HEK293T (cell line): Measurements from ENCODE around the gene DLG2.
"Not testable (repeated sequence)": the region's sequence is repeated elsewhere in the genome, so short reads cannot be mapped to it uniquely, and the experiment has no call there.

Experiments
- CTCF ChIA-PET: fragments of 350-600 bp; formaldehyde crosslinking; extraction: SDS; loops from one replicate; lab custom pipeline; 2021; ENCODE audit warnings: antibody characterized with exemption, inconsistent platforms; lab: Yijun Ruan, JAX
- POLR2A ChIA-PET: fragments of 350-600 bp; formaldehyde crosslinking; extraction: SDS; loops from one replicate; lab custom pipeline; 2020; ENCODE audit warnings: antibody characterized with exemption, inconsistent platforms; lab: Yijun Ruan, JAX
- DNase-seq: peaks from one replicate; pipeline ENCODE4 v3.0.0; 2012; ENCODE audit warnings: mixed read lengths; ENCODE audit errors: extremely low spot score
- ARNT ChIP-seq: fragments of 450-650 bp; IDR thresholded peaks from 2 replicates; pipeline ENCODE4 v1.6.1; 2017; ENCODE audit warnings: mild to moderate bottlenecking
- BHLHE40 ChIP-seq: fragments of 450-650 bp; IDR thresholded peaks from 2 replicates; pipeline ENCODE4 v1.6.1; 2016; ENCODE audit warnings: mild to moderate bottlenecking, moderate library complexity, borderline replicate concordance
- CTBP1 ChIP-seq: fragments of 450-650 bp; IDR thresholded peaks from 2 replicates; pipeline ENCODE4 v1.6.1; 2016; ENCODE audit warnings: borderline replicate concordance
- ELF4 ChIP-seq: fragments of 450-650 bp; IDR thresholded peaks from 2 replicates; pipeline ENCODE4 v1.6.1; 2017; ENCODE audit warnings: antibody characterized with exemption
- FOXA1 ChIP-seq: fragments of 450-650 bp; IDR thresholded peaks from 2 replicates; pipeline ENCODE4 v1.6.1; 2016; ENCODE audit warnings: mild to moderate bottlenecking
- FOXK2 ChIP-seq: fragments of 450-650 bp; IDR thresholded peaks from 2 replicates; pipeline ENCODE4 v1.6.1; 2016; ENCODE audit warnings: mild to moderate bottlenecking
- FOXM1 ChIP-seq: fragments of 450-650 bp; IDR thresholded peaks from 2 replicates; pipeline ENCODE4 v1.6.1; 2017; ENCODE audit warnings: mild to moderate bottlenecking, borderline replicate concordance
- HDGF ChIP-seq: fragments of 450-650 bp; IDR thresholded peaks from 2 replicates; pipeline ENCODE4 v1.6.1; 2017; ENCODE audit warnings: antibody characterized with exemption, borderline replicate concordance
- L3MBTL2 ChIP-seq: fragments of 450-650 bp; conservative IDR thresholded peaks from 2 replicates; pipeline ENCODE4 v1.6.1; 2016; ENCODE audit warnings: mild to moderate bottlenecking
- LEF1 ChIP-seq: fragments of 450-650 bp; IDR thresholded peaks from 2 replicates; pipeline ENCODE4 v1.6.1; 2017; ENCODE audit warnings: mild to moderate bottlenecking, borderline replicate concordance
- NFRKB ChIP-seq: fragments of 450-650 bp; IDR thresholded peaks from 2 replicates; pipeline ENCODE4 v1.6.1; 2016; ENCODE audit warnings: mild to moderate bottlenecking, moderate library complexity
- PKNOX1 ChIP-seq: fragments of 450-650 bp; IDR thresholded peaks from 2 replicates; pipeline ENCODE4 v1.6.1; 2016
- SP1 ChIP-seq: fragments of 450-650 bp; IDR thresholded peaks from 2 replicates; pipeline ENCODE4 v1.6.1; 2017
- SUZ12 ChIP-seq: fragments of 450-650 bp; IDR thresholded peaks from 2 replicates; pipeline ENCODE4 v1.6.1; 2016; ENCODE audit warnings: mild to moderate bottlenecking
- TARDBP ChIP-seq: fragments of 450-650 bp; IDR thresholded peaks from 2 replicates; pipeline ENCODE4 v1.6.1; 2016
- ZNF384 ChIP-seq: fragments of 450-650 bp; IDR thresholded peaks from 2 replicates; pipeline ENCODE4 v1.6.1; 2016

The DLG2 gene

GRCh38 chr11:85620256-85620655 is 6.9 kb downstream of the DLG2 start:
- no peak for DNase-seq
- ChIA-PET POLR2A (no interaction called here), CTCF (no interaction called here)
- no peak for TF ChIP-seq FOXA1
- no peak for TF ChIP-seq ELF4
- no peak for TF ChIP-seq LEF1
- TF ChIP-seq PKNOX1, result no peak
- no peak for TF ChIP-seq NFRKB
- TF ChIP-seq TARDBP, result no peak
- TF ChIP-seq FOXM1, result no peak
- TF ChIP-seq HDGF, result no peak
- TF ChIP-seq SP1, result no peak
- no peak for TF ChIP-seq ARNT
- TF ChIP-seq SUZ12, result no peak
- no peak for TF ChIP-seq L3MBTL2
- no peak for TF ChIP-seq CTBP1
- TF ChIP-seq ZNF384, result no peak
- no peak for TF ChIP-seq FOXK2
- TF ChIP-seq BHLHE40, result no peak

- ChIA-PET CTCF (interaction anchor here (0.6 kb wide), 1 partner anchor 479 kb away, joined by 4 read pairs; no protein-coding TSS in a partner anchor), POLR2A (no interaction called here)
- no peak for TF ChIP-seq NFRKB
- TF ChIP-seq TARDBP, result no peak
- TF ChIP-seq SUZ12, result no peak
- no peak for DNase-seq
These were observed 7.6 kb downstream of the DLG2 start for GRCh38 chr11:85619499-85619898.

GRCh38 chr11:85611643-85612042 is 15.5 kb downstream of the DLG2 start:
- DNase-seq, POLR2A ChIA-PET, CTCF ChIA-PET: not testable (repeated sequence)

GRCh38 chr11:85609286-85609685 is 17.9 kb downstream of the DLG2 start:
- CTCF ChIA-PET, POLR2A ChIA-PET, DNase-seq: not testable (repeated sequence)

GRCh38 chr11:85608621-85609020 is 18.5 kb downstream of the DLG2 start:
- DNase-seq, POLR2A ChIA-PET, CTCF ChIA-PET: not testable (repeated sequence)

GRCh38 chr11:85606237-85606636 is 20.9 kb downstream of the DLG2 start:
- CTCF ChIA-PET, DNase-seq: not testable (repeated sequence)
- POLR2A ChIA-PET, result interaction anchor here (0.7 kb wide), 1 partner anchor 42 kb away, joined by 3 read pairs; the partner anchor contains the start of gene TMEM126A

- ChIA-PET CTCF (no interaction called here), POLR2A (no interaction called here)
- TF ChIP-seq FOXA1 (no peak), NFRKB (no peak), SP1 (no peak), ARNT (no peak), CTBP1 (no peak), HDGF (no peak)
- no peak for DNase-seq
These were observed 23.9 kb downstream of the DLG2 start for GRCh38 chr11:85603220-85603619.

GRCh38 chr11:85602526-85603213 is 24.5 kb downstream of the DLG2 start:
- DNase-seq, result no peak
- ChIA-PET POLR2A (no interaction called here), CTCF (no interaction called here)
- TF ChIP-seq BHLHE40 (no peak), SP1 (no peak), FOXM1 (no peak), ARNT (no peak), HDGF (no peak), SUZ12 (no peak), TARDBP (no peak), ELF4 (no peak), L3MBTL2 (no peak), PKNOX1 (no peak), LEF1 (no peak), CTBP1 (no peak), FOXA1 (no peak), ZNF384 (no peak), FOXK2 (no peak)
